Measurements from ENCODE around the gene CDK17. TPM values are rescaled to one million over a fixed set of nuclear protein-coding genes. Genes with fewer than 3 reads are reported as not detected.

Gene CDK17
- total RNA-seq, 1 donor from 2014 or later: 72.4 TPM

DNA sequence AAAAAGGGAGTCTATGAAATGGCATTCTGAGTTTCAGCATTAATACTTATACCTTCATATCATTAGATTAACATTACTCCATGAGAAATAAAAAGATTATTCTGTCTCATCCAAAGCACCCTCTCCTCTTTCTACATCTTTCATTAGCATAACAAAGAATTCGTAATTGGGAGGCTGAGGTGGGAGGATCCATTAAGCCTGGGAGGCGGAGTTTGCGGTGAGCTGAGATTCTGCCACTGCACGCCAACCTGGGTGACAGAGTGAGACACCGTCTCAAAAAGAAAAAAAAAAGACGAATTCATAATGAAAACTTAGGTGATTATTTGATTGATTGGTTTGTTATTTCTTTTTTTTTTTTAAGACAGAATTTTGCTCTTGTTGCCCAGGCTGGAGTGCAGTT is 1.8 kb upstream of the CDK17 start:
- Histone ChIP-seq H3K4me1 (peaks cover 23% of the 10 kb centered on the region), H3K36me3 (no peaks in the 10 kb centered on the region), H3K27ac (no peak overlapping the region), H3K9me3 (no peaks in the 10 kb centered on the region), H3K4me3 (no peak overlapping the region), H3K27me3 (no peaks in the 10 kb centered on the region)
- intact Hi-C loops (cut with DNase I): loop anchor here (10.0 kb wide), 1 partner anchor 103 kb away; no protein-coding TSS in a partner anchor
- no peak for TF ChIP-seq POLR2A (IDR thresholded peaks at IDR 0.05)
- TF ChIP-seq, protein P1, sequence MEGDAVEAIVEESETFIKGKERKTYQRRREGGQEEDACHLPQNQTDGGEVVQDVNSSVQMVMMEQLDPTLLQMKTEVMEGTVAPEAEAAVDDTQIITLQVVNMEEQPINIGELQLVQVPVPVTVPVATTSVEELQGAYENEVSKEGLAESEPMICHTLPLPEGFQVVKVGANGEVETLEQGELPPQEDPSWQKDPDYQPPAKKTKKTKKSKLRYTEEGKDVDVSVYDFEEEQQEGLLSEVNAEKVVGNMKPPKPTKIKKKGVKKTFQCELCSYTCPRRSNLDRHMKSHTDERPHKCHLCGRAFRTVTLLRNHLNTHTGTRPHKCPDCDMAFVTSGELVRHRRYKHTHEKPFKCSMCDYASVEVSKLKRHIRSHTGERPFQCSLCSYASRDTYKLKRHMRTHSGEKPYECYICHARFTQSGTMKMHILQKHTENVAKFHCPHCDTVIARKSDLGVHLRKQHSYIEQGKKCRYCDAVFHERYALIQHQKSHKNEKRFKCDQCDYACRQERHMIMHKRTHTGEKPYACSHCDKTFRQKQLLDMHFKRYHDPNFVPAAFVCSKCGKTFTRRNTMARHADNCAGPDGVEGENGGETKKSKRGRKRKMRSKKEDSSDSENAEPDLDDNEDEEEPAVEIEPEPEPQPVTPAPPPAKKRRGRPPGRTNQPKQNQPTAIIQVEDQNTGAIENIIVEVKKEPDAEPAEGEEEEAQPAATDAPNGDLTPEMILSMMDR (IDR thresholded peaks at IDR 0.05): no peak
- no peak for TF ChIP-seq POLR2AphosphoS5 (IDR thresholded peaks at IDR 0.05; ENCODE audit: insufficient read depth in 1 of 2, low read depth in 1 of 2)
- no peak for DNase-seq (ENCODE audit: extremely low spot score in 2 of 2)

- H3K36me3 ChIP-seq: no peaks in the 10 kb centered on the region
- TF ChIP-seq POLR2A (IDR thresholded peaks at IDR 0.05) (no peak), POLR2AphosphoS5 (IDR thresholded peaks at IDR 0.05; ENCODE audit: insufficient read depth in 1 of 2, low read depth in 1 of 2) (peak in 1 of 2 donors; percentile 75)
- TF ChIP-seq, protein P1 (IDR thresholded peaks at IDR 0.05): peak in 1 of 3 experiments; percentile 35
- H3K4me3 ChIP-seq: peak overlapping the region; percentile 84 to 88
- DNase-seq (ENCODE audit: extremely low spot score in 2 of 2): no peak
- peaks cover 25% of the 10 kb centered on the region for H3K4me1 ChIP-seq
- no peaks in the 10 kb centered on the region for H3K9me3 ChIP-seq
- peak overlapping the region; percentile 99 for H3K27ac ChIP-seq
- no peaks in the 10 kb centered on the region for H3K27me3 ChIP-seq
- intact Hi-C loops (cut with DNase I): loop anchor here (10.0 kb wide), 1 partner anchor 104 kb away; no protein-coding TSS in a partner anchor
These were observed 1.0 kb upstream of the CDK17 start for GRCh38 chr12:96401076-96401871.

DNA sequence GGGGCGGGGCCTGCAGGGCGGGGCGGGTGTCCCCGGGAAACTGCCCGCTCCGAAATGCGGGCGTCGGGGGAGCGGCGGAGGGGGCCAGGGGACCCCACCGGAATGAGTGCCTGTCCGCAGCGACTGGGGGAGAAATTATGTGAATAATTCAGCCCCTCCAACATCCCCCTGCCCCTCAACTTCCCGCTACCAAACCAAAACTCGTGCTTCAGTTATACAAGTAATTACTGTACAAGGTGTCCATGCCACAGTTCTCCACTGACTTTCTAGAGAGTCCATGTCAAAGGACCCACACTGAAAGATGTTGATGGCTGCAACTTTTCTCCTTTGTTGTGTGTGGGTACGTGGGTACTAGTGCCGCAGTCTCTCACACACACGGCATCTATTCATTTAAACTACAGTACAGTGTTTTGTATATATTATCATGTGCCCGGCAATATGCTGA is 414 bp upstream of the CDK17 start:
- intact Hi-C loops (cut with DNase I): loop anchor here (10.0 kb wide), 1 partner anchor 104 kb away; no protein-coding TSS in a partner anchor
- no peaks in the 10 kb centered on the region for H3K9me3 ChIP-seq
- H3K36me3 ChIP-seq: no peaks in the 10 kb centered on the region
- peak overlapping the region; percentile 99 for H3K27ac ChIP-seq
- H3K4me3 ChIP-seq: peak overlapping the region; percentile 84 to 88
- TF ChIP-seq POLR2AphosphoS5 (IDR thresholded peaks at IDR 0.05; ENCODE audit: insufficient read depth in 1 of 2, low read depth in 1 of 2) (no peak), POLR2A (IDR thresholded peaks at IDR 0.05) (no peak)
- TF ChIP-seq, protein P1 (IDR thresholded peaks at IDR 0.05): no peak
- no peaks in the 10 kb centered on the region for H3K27me3 ChIP-seq
- peaks cover 25% of the 10 kb centered on the region for H3K4me1 ChIP-seq
- DNase-seq (ENCODE audit: extremely low spot score in 2 of 2): peak in 1 of 2 donors; percentile 90

GRCh38 chr12:96399120-96399918 is 920 bp downstream of the CDK17 start:
- Histone ChIP-seq H3K27ac (peak overlapping the region; percentile 99), H3K4me3 (peak overlapping the region; percentile 84 to 88), H3K36me3 (no peaks in the 10 kb centered on the region), H3K4me1 (peaks cover 25% of the 10 kb centered on the region), H3K9me3 (no peaks in the 10 kb centered on the region), H3K27me3 (no peaks in the 10 kb centered on the region)
- no peak for DNase-seq (ENCODE audit: extremely low spot score in 2 of 2)
- TF ChIP-seq POLR2A (IDR thresholded peaks at IDR 0.05) (peak in 1 of 2 donors; percentile 23), POLR2AphosphoS5 (IDR thresholded peaks at IDR 0.05; ENCODE audit: insufficient read depth in 1 of 2, low read depth in 1 of 2) (peak in 1 of 2 donors; percentile 84)
- TF ChIP-seq, protein P1 (IDR thresholded peaks at IDR 0.05): peak in 2 of 3 experiments; percentile 0 to 39
- intact Hi-C loops (cut with DNase I): loop anchor here (10.0 kb wide), 1 partner anchor 165 kb away; no protein-coding TSS in a partner anchor
